Left lobe of liver (tissue), 2 donors: ENCODE measurements around the gene MRC1. TPM values are rescaled to one million over a fixed set of nuclear protein-coding genes. Genes with fewer than 3 reads are reported as not detected.

ENCODE experiments used
- ATAC-seq: fragments of 200-7000 bp; cut with Tn5 transposase; one replicate; pipeline ENCODE4 v1.9.1; 2020; ENCODE audit warnings: mild to moderate bottlenecking, moderate library complexity
- DNase-seq: peaks from one replicate; pipeline ENCODE4 v3.0.0-alpha.2; 2020; ENCODE audit warnings: low spot score
- total RNA-seq: library from RNA; stranded (reverse); gene quantifications from one replicate; pipeline ENCODE4 v1.2.1, GENCODE V29; 2021
- donor health status: DM: no; HTN: no; CAD: no; lungs with moderate emphysema.
- donor health status: DM: no; HTN: yes; CAD: no.

Gene MRC1
- total RNA-seq, 1 donor from 2014 or later, result 30.9 TPM

DNA sequence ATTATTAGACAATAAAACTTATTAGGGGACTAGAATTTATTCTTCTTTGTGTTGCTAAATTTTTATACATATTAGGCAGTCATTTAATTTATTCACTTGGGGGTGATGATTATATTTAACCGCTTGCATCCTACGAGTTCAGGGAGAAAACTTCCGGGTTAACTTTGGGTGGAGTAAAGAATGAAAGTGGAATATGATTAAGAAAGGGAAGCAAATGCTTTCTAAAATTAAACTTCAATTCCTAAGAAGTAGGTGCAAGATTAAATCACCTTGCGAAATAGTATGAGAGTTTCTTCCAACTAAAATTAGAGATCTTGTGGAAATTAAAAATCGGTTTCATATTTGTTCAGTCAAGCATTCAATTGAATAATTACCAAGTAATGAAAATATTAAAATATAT, 33.5 kb downstream of the MRC1 start:
- ATAC-seq, result no peak

DNA sequence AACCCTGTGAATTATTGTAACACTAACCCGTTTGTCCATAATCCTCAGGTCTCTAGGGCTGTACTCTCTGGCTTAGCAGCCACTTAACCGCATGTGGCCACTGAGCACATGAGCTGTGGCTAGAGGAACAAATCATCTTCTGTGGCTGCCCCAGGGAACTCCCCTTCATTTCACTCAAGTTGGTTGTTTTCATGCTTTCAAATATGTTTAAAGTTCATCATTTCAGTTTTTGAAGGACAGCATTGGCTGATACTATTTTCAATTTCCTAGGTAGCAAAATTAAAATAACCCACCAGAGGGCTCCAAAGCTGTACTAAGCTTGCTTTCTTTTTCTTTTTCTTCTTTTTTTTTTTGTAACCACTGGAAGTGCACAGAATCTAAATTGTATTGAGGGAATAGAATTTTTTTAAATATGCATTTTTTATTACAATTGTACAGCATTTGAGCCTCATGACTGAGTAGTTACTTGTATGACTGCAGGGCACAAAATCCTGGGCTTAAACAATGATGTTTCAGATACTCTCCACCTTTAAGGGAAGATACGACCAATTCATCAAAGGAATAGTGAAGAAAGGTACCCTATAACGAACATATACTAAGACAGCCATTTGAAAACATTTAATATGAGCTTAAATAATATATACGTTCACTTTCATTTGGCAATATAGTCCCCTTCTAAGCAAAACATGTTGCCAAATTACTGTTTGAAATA, 38.6 kb downstream of the MRC1 start:
- ATAC-seq (peak; percentile 70), DNase-seq (no peak)

More for the DNA sequence above, 33.5 kb downstream of the MRC1 start:
- no peak for DNase-seq

DNA sequence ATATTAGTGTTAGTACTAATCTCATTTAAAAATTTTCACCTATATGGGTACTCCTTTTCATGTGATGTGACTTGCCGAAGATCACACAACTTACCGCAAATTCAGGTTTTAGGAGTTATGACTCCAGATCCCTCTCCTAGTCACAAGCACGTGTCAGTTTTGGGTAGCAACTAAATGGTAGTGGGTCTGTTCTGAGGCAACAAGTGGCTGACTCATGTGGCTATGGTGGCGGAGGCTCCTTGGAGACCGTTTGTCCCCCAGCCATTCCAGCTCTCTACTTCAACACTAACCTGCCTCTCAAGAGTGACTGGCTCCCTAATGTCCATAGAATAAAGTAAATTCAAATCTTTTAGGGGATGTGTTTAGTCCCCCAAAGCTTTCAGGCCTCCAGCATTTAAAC, 39.5 kb downstream of the MRC1 start:
- DNase-seq (no peak), ATAC-seq (no peak)

DNA sequence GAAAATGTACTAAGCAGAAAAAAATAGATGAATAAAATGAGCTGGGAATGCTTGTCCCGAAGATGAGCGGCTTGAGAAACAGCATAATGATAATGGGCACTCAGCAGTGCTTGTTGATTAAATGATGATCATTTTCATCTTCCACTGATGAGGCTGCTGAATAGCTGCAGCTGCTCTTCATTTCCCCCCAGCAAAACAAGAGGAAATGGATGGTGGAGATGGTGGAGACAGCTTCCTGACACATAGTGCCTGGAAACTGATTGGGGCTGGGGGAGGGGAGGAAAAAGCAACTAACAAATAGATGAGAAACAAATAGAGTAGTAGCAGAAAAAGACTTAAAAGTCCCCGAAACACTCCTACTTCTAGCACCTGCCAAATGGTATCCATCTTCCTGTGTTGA, 41.4 kb downstream of the MRC1 start:
- ATAC-seq, result no peak
- no peak for DNase-seq

DNA sequence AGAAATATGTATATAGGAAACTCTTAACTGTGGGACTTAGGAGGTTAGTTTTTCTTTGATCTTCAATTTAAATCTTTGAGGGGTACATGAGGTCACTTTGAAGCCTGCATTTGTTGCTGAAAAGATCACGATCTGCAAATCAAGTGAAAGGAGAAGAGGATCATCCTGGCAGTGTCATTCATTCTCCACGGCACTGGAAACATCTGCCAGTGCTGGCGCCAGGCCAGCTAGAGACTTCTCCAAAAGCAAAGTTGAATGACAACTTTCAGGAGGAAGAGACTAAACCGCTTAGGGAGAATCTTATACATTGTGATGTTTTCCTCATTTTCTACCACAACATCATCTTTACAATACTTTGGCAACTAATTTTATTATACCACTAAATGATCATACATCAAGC, 42.5 kb downstream of the MRC1 start:
- ATAC-seq (no peak), DNase-seq (peak; percentile 52)

DNA sequence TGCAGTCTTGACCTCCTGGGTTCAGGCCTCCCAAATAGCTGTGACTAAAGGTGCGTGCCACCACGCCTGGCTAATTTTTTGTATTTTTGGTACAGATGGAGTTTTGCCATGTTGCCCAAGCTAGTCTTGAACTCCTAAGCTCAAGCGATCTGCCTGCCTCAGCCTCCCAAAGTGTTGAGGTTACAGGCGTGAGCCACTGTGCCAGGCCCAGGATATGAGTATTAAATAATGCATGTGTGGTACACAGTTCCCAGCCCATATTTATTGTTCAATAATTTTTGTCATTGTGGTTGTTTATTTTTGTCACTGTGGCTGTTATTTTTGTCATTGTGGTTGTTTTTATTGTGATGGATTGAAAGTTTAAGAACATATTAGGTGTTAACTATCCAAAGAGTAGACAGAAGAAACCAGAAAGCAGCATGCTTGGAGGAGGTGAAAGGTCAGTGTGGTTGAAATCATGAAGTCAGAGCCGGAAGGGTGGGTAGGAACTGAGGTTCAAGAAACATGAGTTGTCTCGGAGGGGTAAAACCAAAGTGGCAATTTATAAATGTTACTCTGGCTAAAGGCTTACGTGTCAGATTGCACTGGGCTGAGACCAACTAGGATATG, 45.0 kb downstream of the MRC1 start:
- no peak for DNase-seq
- no peak for ATAC-seq

DNA sequence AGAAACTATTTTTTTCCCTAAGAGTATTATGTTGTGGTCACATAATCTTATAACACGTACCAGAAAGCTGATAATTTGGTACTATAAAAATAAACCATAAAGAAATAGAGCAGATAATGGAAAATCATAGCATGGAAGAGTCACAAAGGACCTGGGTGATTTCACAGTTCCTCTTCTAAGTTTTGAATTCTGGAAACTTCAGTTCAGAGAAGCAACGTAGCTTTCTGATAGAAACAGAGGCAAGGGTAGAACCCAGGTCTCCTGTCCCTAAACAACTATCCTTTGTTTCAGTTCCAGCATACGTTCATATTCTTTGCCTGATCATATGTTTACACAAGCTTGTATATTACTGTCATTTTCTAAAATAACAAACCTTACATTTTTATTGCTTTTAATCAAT, 47.9 kb downstream of the MRC1 start:
- ATAC-seq, result no peak
- DNase-seq, result no peak

- DNase-seq (no peak), ATAC-seq (no peak)
Observed at GRCh38 chr10:17859492-17860156, 50.5 kb downstream of the MRC1 start.

DNA sequence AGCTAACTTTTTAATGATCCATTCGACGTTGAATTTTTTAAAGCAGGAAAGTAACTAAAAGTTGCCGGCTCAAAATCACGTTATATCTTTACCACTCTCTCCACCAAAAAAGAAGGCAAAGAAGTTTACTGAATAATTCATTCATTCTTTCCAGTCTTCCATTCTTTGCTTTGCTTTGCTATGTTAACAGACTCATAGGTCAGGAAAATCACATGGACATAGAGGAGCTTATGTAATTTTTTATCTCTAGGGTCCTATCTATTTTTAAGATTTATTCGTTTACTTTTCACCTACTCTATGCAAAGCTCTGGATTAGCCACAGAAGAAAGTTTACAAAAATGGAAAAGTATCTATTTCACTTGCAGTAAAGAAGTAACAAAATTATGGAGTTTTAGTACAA, 52.6 kb downstream of the MRC1 start:
- ATAC-seq (no peak), DNase-seq (no peak)

DNA sequence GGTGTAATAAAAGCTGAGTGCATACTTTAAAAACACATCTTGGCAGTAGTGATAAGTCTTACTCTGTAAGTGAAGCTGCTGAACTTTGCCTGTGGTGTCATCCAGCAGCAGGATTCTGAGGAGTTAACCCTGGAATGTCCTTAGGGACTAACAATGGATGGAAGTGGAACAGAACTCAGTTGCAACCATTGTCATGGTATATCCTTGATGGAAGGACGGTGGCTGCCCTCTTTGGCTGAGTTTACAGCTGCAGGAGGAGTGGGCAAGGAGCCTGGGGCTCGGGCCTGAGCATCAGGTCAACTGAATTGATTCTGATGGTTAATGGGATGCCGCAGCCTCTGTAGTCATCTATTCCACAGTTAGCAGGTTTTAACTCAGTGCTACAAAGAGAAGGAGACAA, 56.2 kb downstream of the MRC1 start:
- ATAC-seq (no peak), DNase-seq (no peak)

GRCh38 chr10:17866346-17866745, 57.2 kb downstream of the MRC1 start:
- DNase-seq, result no peak
- ATAC-seq, result no peak

- ATAC-seq (no peak), DNase-seq (no peak)
Observed at GRCh38 chr10:17867056-17867455, 57.9 kb downstream of the MRC1 start.

- no peak for ATAC-seq
- DNase-seq, result no peak
Observed at GRCh38 chr10:17871036-17871435, 61.9 kb downstream of the MRC1 start.

DNA sequence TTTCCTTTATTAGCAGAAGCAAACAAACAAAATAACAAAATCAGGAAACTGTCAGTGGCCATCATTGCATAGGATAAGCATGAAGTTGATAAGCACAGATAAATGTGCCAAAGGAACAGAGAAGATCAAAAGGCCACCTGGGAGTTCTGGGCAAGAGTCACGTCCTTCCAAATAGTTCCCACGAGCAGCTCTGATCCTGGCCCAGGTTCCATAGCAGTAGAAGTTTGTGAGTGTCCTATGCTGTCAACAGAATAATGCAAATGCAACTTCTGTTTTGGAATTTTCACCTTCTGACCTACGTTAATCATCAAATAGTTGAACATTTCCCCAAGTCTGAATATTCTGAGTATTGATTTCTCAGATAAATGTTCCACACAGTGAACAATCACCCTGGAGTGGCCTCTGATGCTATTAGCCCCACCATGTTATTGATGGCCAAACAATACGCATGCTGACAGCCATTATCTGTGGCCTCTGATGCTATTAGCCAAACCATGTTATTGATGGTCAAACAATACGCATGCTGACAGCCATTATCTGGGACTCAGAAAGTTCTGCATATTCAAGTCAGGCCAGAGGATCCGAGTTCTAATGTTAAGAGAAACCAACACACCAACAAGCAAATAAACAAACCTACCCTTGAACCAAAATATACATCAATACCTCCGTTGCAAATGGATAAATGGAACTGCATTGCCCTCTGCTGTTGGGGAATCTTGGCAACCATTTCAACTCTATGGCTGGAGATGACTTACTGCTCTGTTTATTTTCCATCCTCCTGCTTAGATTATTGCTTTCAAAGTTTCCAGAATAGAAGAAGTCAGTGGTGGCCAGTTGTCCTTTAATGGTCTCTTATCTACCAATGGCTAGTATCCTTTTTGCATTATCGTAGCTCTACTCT, 63.3 kb downstream of the MRC1 start:
- DNase-seq (no peak), ATAC-seq (peak; percentile 70)

DNA sequence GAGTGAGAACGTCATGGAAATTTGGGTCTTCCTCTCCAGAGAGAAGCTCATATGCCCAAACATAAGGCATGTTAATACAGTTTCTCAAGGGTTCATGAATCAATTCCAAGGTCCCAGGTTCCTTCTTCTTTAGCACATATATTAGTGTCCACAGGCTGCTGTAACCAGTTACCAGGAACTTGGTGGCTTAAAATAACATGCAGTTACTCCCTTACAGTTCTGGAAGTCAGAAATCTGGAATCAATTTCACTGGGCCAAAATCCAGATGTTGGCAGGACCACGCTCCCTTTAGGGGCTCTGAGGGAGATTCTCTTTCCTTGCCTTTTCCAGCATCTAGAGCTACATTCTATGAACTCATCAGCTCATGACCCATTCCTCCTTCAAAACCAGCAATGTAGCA, 64.8 kb downstream of the MRC1 start:
- ATAC-seq (no peak), DNase-seq (no peak)

- DNase-seq (no peak), ATAC-seq (no peak)
Observed at GRCh38 chr10:17877121-17877520, 68.0 kb downstream of the MRC1 start.

- DNase-seq (no peak), ATAC-seq (no peak)
Observed at GRCh38 chr10:17878896-17879295, 69.7 kb downstream of the MRC1 start.

GRCh38 chr10:17880601-17881000, 71.5 kb downstream of the MRC1 start:
- DNase-seq (no peak), ATAC-seq (peak; percentile 36)

DNA sequence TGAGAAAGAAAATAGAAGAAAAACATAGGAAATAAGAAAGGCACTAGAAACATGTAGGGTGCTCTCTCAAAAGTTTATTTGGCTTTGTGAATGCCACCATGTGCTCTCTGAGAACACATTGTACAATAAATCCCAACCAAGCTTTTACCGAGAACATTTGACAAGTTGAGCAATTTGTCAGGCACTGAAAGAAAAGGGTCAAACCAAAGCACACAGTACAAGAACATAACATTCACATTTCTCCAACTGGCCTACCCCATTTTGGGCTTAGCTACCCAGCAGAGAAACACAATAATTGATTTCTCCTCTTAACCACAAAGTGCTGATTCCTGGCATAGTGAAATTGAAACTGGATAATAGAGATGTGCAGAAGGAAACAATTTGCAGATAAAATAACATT, 73.4 kb downstream of the MRC1 start:
- DNase-seq, result no peak

GRCh38 chr10:17883621-17884020, 74.5 kb downstream of the MRC1 start:
- ATAC-seq (no peak), DNase-seq (no peak)

More for the DNA sequence above, 73.4 kb downstream of the MRC1 start:
- peak; percentile 81 for ATAC-seq

GRCh38 chr10:17888189-17888588, 79.0 kb downstream of the MRC1 start:
- no peak for ATAC-seq

More at GRCh38 chr10:17888189-17888588, 79.0 kb downstream of the MRC1 start:
- DNase-seq, result no peak
